Gastrocnemius medialis (tissue), 4 donors: Measurements from ENCODE around the gene DBX1. TPM values are rescaled to one million over a fixed set of nuclear protein-coding genes. Genes with fewer than 3 reads are reported as not detected.

Source experiments
- ATAC-seq, 2 donors: fragments of 150-250 bp; one replicate each; pipeline ENCODE4 v1.9.1; 2016
- DNase-seq, 2 donors: peaks; one replicate each; pipeline ENCODE4 v3.0.0-alpha.2; 2019
- H3K27ac ChIP-seq, 4 donors: fragments of 200-600 bp; sonication (generic); 1 replicate in 1 of 4; 2 replicates in 3 of 4; pipeline ENCODE4 v1.5.1; 2016 to 2018; ENCODE audit warnings: mild to moderate bottlenecking in 2 of 4, moderate library complexity in 1 of 4
- H3K27me3 ChIP-seq, 3 donors: fragments of 200-600 bp; sonication (generic) in 2 of 3; 1 replicate in 1 of 3; 2 replicates in 2 of 3; pipeline versions ENCODE4 v1.5.1 to v1.6.0; 2016 to 2019; ENCODE audit warnings: mild to moderate bottlenecking in 1 of 3, moderate library complexity in 1 of 3
- H3K36me3 ChIP-seq, 2 donors: fragments of 200-600 bp; sonication (generic) in 1 of 2; one replicate each; pipeline ENCODE4 v1.5.1; 2017 to 2018
- H3K4me1 ChIP-seq, 2 donors: fragments of 200-600 bp; sonication (generic) in 1 of 2; one replicate each; pipeline ENCODE4 v1.5.1; 2016 to 2017; ENCODE audit warnings: mild to moderate bottlenecking in 2 of 2
- H3K4me3 ChIP-seq, 4 donors: fragments of 200-600 bp; sonication (generic) in 3 of 4; 1 replicate in 1 of 4; 2 replicates in 3 of 4; pipeline ENCODE4 v1.5.1; 2016 to 2019; ENCODE audit warnings: mild to moderate bottlenecking in 2 of 4
- H3K9me3 ChIP-seq, 3 donors: fragments of 200-600 bp; sonication (generic) in 2 of 3; 1 replicate in 1 of 3; 2 replicates in 2 of 3; pipeline ENCODE4 v1.5.1; 2016 to 2019
- POLR2A ChIP-seq, 2 donors: fragments of 450-650 bp; IDR thresholded peaks; one replicate each; pipeline ENCODE4 v1.6.1; 2017; ENCODE audit warnings: antibody characterized with exemption in 2 of 2, mild to moderate bottlenecking in 2 of 2, moderate library complexity in 2 of 2
- in situ Hi-C, 4 donors: fragments of 200-750 bp; cut with MboI; loops; one replicate each; pipeline versions ENCODE4 v1.15.0 to v1.8.0; 2017; ENCODE audit warnings: low sequenced_read_pairs in 4 of 4
- intact Hi-C: fragments of 100-400 bp; cut with DNase I; formaldehyde crosslinking; loops from one replicate; pipeline ENCODE4 v1.15.1; 2023; ENCODE audit warnings: low total_unique reads
- total RNA-seq, 4 donors: library from RNA; depleted of rRNA; stranded (reverse); fragments of >200 nt; gene quantifications; one replicate each; pipeline versions ENCODE4 v1.1.0 to v1.2.3, GENCODE V29; 2016
- TF ChIP-seq, protein P1 (sequence below), 5 experiments: fragments of 450-650 bp in 3 of 5; fragments of 200-600 bp in 2 of 5; sonication (generic) in 2 of 5; IDR thresholded peaks in 4 of 5; conservative IDR thresholded peaks in 1 of 5; 1 replicate in 4 of 5; 2 replicates in 1 of 5; pipeline ENCODE4 v1.5.1; 2016 to 2019; ENCODE audit warnings: antibody characterized with exemption in 5 of 5, mild to moderate bottlenecking in 3 of 5, moderate library complexity in 3 of 5

DBX1 gene
- total RNA-seq, 4 donors from 2014 or later = not detected

- H3K4me1 ChIP-seq = no peaks in the 10 kb centered on the region
- H3K27me3 ChIP-seq = peaks cover 49 to 54% (median 52%) of the 10 kb centered on the region in 3 donors
- in situ Hi-C loops = no loop called here
- H3K36me3 ChIP-seq = no peaks in the 10 kb centered on the region
- intact Hi-C loops = no loop called here
- H3K9me3 ChIP-seq = no peaks in the 10 kb centered on the region
- no peak overlapping the region for H3K27ac ChIP-seq
- H3K4me3 ChIP-seq = no peak overlapping the region
- ATAC-seq (no peak), DNase-seq (no peak)
- TF ChIP-seq, protein P1, sequence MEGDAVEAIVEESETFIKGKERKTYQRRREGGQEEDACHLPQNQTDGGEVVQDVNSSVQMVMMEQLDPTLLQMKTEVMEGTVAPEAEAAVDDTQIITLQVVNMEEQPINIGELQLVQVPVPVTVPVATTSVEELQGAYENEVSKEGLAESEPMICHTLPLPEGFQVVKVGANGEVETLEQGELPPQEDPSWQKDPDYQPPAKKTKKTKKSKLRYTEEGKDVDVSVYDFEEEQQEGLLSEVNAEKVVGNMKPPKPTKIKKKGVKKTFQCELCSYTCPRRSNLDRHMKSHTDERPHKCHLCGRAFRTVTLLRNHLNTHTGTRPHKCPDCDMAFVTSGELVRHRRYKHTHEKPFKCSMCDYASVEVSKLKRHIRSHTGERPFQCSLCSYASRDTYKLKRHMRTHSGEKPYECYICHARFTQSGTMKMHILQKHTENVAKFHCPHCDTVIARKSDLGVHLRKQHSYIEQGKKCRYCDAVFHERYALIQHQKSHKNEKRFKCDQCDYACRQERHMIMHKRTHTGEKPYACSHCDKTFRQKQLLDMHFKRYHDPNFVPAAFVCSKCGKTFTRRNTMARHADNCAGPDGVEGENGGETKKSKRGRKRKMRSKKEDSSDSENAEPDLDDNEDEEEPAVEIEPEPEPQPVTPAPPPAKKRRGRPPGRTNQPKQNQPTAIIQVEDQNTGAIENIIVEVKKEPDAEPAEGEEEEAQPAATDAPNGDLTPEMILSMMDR (IDR thresholded peaks at IDR 0.05 in 4 of 5, conservative IDR thresholded peaks at IDR 0.05 in 1 of 5) = no peak
- TF ChIP-seq POLR2A (IDR thresholded peaks at IDR 0.05) = no peak
These were observed 5.9 kb downstream of the DBX1 start for GRCh38 chr11:20154381-20154780.

GRCh38 chr11:20138707-20139106, 21.6 kb downstream of the DBX1 start:
- Histone ChIP-seq H3K36me3 (no peaks in the 10 kb centered on the region), H3K4me1 (no peaks in the 10 kb centered on the region), H3K9me3 (no peaks in the 10 kb centered on the region), H3K27me3 (no peaks in the 10 kb centered on the region), H3K4me3 (no peak overlapping the region), H3K27ac (no peak overlapping the region)
- intact Hi-C loops (no loop called here), in situ Hi-C loops (loop anchor here in 3 of 4 donors (25.0 kb wide), 1 partner anchor 474 kb away; no protein-coding TSS in a partner anchor)
- no peak for ATAC-seq
- no peak for TF ChIP-seq POLR2A (IDR thresholded peaks at IDR 0.05)
- TF ChIP-seq, protein P1 (IDR thresholded peaks at IDR 0.05 in 4 of 5, conservative IDR thresholded peaks at IDR 0.05 in 1 of 5) = no peak
- no peak for DNase-seq

- no peak overlapping the region for H3K27ac ChIP-seq
- H3K36me3 ChIP-seq = no peaks in the 10 kb centered on the region
- no peak overlapping the region for H3K4me3 ChIP-seq
- no peaks in the 10 kb centered on the region for H3K27me3 ChIP-seq
- no peaks in the 10 kb centered on the region for H3K4me1 ChIP-seq
- H3K9me3 ChIP-seq = no peaks in the 10 kb centered on the region
- ATAC-seq (peak; percentile 33 to 73), DNase-seq (no peak)
- in situ Hi-C loops = loop anchor here in 3 of 4 donors (25.0 kb wide), 1 partner anchor 475 kb away; no protein-coding TSS in a partner anchor
- TF ChIP-seq, protein P1 (IDR thresholded peaks at IDR 0.05 in 4 of 5, conservative IDR thresholded peaks at IDR 0.05 in 1 of 5) = no peak
- TF ChIP-seq POLR2A (IDR thresholded peaks at IDR 0.05) = no peak
- intact Hi-C loops = no loop called here
These were observed 22.6 kb downstream of the DBX1 start for GRCh38 chr11:20137637-20138036.

DNA sequence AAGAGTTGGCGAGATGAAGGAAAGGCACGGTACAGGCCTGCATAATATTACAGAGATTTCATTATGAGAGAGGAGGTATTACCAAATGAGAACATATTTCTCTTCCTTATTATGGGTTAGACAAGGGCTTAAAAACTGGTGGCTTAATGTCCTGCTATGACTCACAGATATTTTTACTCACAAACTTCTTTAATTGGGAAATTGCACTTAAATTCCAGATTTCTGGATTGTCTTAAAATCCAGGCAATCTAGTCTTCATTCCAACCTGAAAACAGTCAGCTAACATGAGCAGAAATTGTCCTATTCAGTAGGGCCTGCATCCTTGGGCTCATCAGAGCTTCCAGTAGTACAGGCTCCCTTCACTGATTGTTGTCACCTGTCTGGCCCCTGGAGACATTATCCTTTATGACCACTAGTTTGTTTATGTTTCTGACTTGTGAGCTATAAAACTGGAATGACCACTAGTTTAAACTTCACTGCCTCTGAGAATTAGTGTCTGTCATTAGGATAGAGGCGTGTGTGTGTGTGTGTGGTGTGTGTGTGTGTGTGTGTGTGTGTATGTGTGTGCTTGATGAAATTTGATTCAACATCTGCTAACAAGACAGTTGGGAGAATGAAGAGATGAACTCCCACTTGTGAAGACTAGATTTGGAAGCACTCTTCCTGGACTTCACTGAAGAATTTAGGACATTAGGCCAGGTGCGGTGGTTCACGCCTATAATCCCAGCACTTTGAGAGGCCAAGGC, 25.1 kb downstream of the DBX1 start:
- TF ChIP-seq POLR2A (IDR thresholded peaks at IDR 0.05) = no peak
- TF ChIP-seq, protein P1 (IDR thresholded peaks at IDR 0.05 in 4 of 5, conservative IDR thresholded peaks at IDR 0.05 in 1 of 5) = no peak
- ATAC-seq = no peak
- no peaks in the 10 kb centered on the region for H3K4me1 ChIP-seq
- no peak overlapping the region for H3K4me3 ChIP-seq
- in situ Hi-C loops = loop anchor here in 3 of 4 donors (25.0 kb wide), 1 partner anchor 477 kb away; no protein-coding TSS in a partner anchor
- no peaks in the 10 kb centered on the region for H3K9me3 ChIP-seq
- no peak for DNase-seq
- intact Hi-C loops = no loop called here
- no peaks in the 10 kb centered on the region for H3K36me3 ChIP-seq
- no peaks in the 10 kb centered on the region for H3K27me3 ChIP-seq
- no peak overlapping the region for H3K27ac ChIP-seq
